GM18498 (cell line): ENCODE data around the gene NDST3.
"Not testable (repeated sequence)": the region's sequence is repeated elsewhere in the genome, so short reads cannot be mapped to it uniquely, and the experiment has no call there.

ENCODE experiments used
- ATAC-seq: cut with Tn5 transposase; IDR thresholded peaks from one replicate; pipeline ENCODE4 v1.9.1; 2021; ENCODE audit warnings: mild to moderate bottlenecking, moderate library complexity; ENCODE audit not compliant: unreplicated experiment

NDST3 gene

GRCh38 chr4:118296729-118297128 lies 262.4 kb downstream of the NDST3 start:
- ATAC-seq, result no peak

- ATAC-seq, result not testable (repeated sequence)
Measured at GRCh38 chr4:118299619-118300018, 265.3 kb downstream of the NDST3 start.

GRCh38 chr4:118307643-118308042 lies 273.4 kb downstream of the NDST3 start:
- no peak for ATAC-seq
